ENCODE measurements around the gene PLEKHM2. TPM values are rescaled to one million over a fixed set of nuclear protein-coding genes. Genes with fewer than 3 reads are reported as not detected.

PLEKHM2 gene
- total RNA-seq, 1 experiment from 2014 or later, result 33.3 TPM

- Mint-ChIP-seq H3K27ac (ENCODE audit: unreplicated experiment) (no peak overlapping the region), H3K9me3 (ENCODE audit: unreplicated experiment) (no peaks in the 10 kb centered on the region), H3K36me3 (ENCODE audit: insufficient read depth, unreplicated experiment) (peaks cover 6% of the 10 kb centered on the region), H3K27me3 (ENCODE audit: insufficient read depth, unreplicated experiment) (no peaks in the 10 kb centered on the region), H3K4me3 (ENCODE audit: unreplicated experiment) (no peak overlapping the region), H3K4me1 (ENCODE audit: low read depth, unreplicated experiment) (peaks cover 25% of the 10 kb centered on the region)
- H3K36me3 ChIP-seq (ENCODE audit: control insufficient read depth, insufficient read depth, low read length), result no peaks in the 10 kb centered on the region
- POLR2A ChIA-PET, result no interaction called here
- intact Hi-C loops (cut with micrococcal nuclease; ENCODE audit: unreplicated experiment), result no loop called here
- BruUV-seq (replicated peaks), result no TSS peak
- H3K4me1 ChIP-seq, result peaks cover 26% of the 10 kb centered on the region
- no peaks in the 10 kb centered on the region for H3K9me3 ChIP-seq
- DNase-seq, result no peak
- no peak for TF ChIP-seq CTCF (IDR thresholded peaks at IDR 0.05; ENCODE audit: insufficient read depth in 1 of 2, low read depth in 1 of 2, low read length in 1 of 2, severe bottlenecking in 1 of 2, unreplicated experiment in 1 of 2)
- no peak overlapping the region for H3K4me3 ChIP-seq (ENCODE audit: low read depth, low read length)
- CTCF ChIA-PET, result no interaction called here
- H3K27me3 ChIP-seq (replicated peaks; ENCODE audit: control insufficient read depth, insufficient read depth, low read length), result no peaks in the 10 kb centered on the region
Measured at GRCh38 chr1:15758953-15759661, 75.0 kb downstream of the PLEKHM2 start.

- Mint-ChIP-seq H3K9me3 (ENCODE audit: unreplicated experiment) (no peaks in the 10 kb centered on the region), H3K27me3 (ENCODE audit: insufficient read depth, unreplicated experiment) (no peaks in the 10 kb centered on the region), H3K4me3 (ENCODE audit: unreplicated experiment) (no peak overlapping the region), H3K27ac (ENCODE audit: unreplicated experiment) (peak overlapping the region; percentile 35), H3K4me1 (ENCODE audit: low read depth, unreplicated experiment) (peaks cover 35% of the 10 kb centered on the region), H3K36me3 (ENCODE audit: insufficient read depth, unreplicated experiment) (peaks cover 12% of the 10 kb centered on the region)
- Histone ChIP-seq H3K27me3 (replicated peaks; ENCODE audit: control insufficient read depth, insufficient read depth, low read length) (no peaks in the 10 kb centered on the region), H3K9me3 (no peaks in the 10 kb centered on the region), H3K4me3 (ENCODE audit: low read depth, low read length) (no peak overlapping the region), H3K36me3 (ENCODE audit: control insufficient read depth, insufficient read depth, low read length) (no peaks in the 10 kb centered on the region), H3K4me1 (peaks cover 36% of the 10 kb centered on the region)
- CTCF ChIA-PET, result interaction anchor here (0.7 kb wide), 1 partner anchor 15 kb away, joined by 3 read pairs; no protein-coding TSS in a partner anchor
- no peak for TF ChIP-seq CTCF (IDR thresholded peaks at IDR 0.05; ENCODE audit: insufficient read depth in 1 of 2, low read depth in 1 of 2, low read length in 1 of 2, severe bottlenecking in 1 of 2, unreplicated experiment in 1 of 2)
- no peak for DNase-seq
- intact Hi-C loops (cut with micrococcal nuclease; ENCODE audit: unreplicated experiment), result no loop called here
- POLR2A ChIA-PET, result interaction anchor here (0.6 kb wide), 1 partner anchor 88 kb away, joined by 5 read pairs; no protein-coding TSS in a partner anchor
- BruUV-seq (replicated peaks), result no TSS peak
Measured at GRCh38 chr1:15760520-15761211, 76.5 kb downstream of the PLEKHM2 start.

- intact Hi-C loops (cut with micrococcal nuclease; ENCODE audit: unreplicated experiment), result no loop called here
- no TSS peak for BruUV-seq (replicated peaks)
- Histone ChIP-seq H3K4me3 (ENCODE audit: low read depth, low read length) (no peak overlapping the region), H3K27me3 (replicated peaks; ENCODE audit: control insufficient read depth, insufficient read depth, low read length) (no peaks in the 10 kb centered on the region), H3K9me3 (no peaks in the 10 kb centered on the region), H3K4me1 (peaks cover 36% of the 10 kb centered on the region), H3K36me3 (ENCODE audit: control insufficient read depth, insufficient read depth, low read length) (no peaks in the 10 kb centered on the region)
- H3K27ac Mint-ChIP-seq (ENCODE audit: unreplicated experiment), result no peak overlapping the region
- no peak for DNase-seq
- H3K4me1 Mint-ChIP-seq (ENCODE audit: low read depth, unreplicated experiment), result peaks cover 35% of the 10 kb centered on the region
- ChIA-PET CTCF (no interaction called here), POLR2A (no interaction called here)
- no peaks in the 10 kb centered on the region for H3K9me3 Mint-ChIP-seq (ENCODE audit: unreplicated experiment)
- TF ChIP-seq CTCF (IDR thresholded peaks at IDR 0.05; ENCODE audit: insufficient read depth in 1 of 2, low read depth in 1 of 2, low read length in 1 of 2, severe bottlenecking in 1 of 2, unreplicated experiment in 1 of 2), result no peak
- H3K36me3 Mint-ChIP-seq (ENCODE audit: insufficient read depth, unreplicated experiment), result peaks cover 12% of the 10 kb centered on the region
- no peaks in the 10 kb centered on the region for H3K27me3 Mint-ChIP-seq (ENCODE audit: insufficient read depth, unreplicated experiment)
- no peak overlapping the region for H3K4me3 Mint-ChIP-seq (ENCODE audit: unreplicated experiment)
Measured at GRCh38 chr1:15761366-15762128, 77.4 kb downstream of the PLEKHM2 start.

Measured in Caco-2 (cell line).